GM12878 (cell line): ENCODE results near the gene TEX12. TPM values are rescaled to one million over a fixed set of nuclear protein-coding genes. Genes with fewer than 3 reads are reported as not detected.
A peak's percentile ranks its signal among the peaks of the same experiment; 100 is the strongest.

Source experiments
- ATAC-seq: fragments of 200-7000 bp; cut with Tn5 transposase; 3 replicates; pipeline ENCODE4 v1.9.1; 2020; ENCODE audit warnings: mild to moderate bottlenecking, moderate library complexity
- BruUV-seq: library from RNA; stranded (reverse); fragments of 400-500 nt; replicated peaks from 2 replicates; lab custom pipeline; 2021; lab: Mats Ljungman, UMichigan
- CTCF ChIA-PET: fragments of 300-600 bp; sonication (Branson Sonifier 250); formaldehyde crosslinking; extraction: SDS; loops from one replicate; lab custom pipeline; 2021; ENCODE audit warnings: inconsistent platforms; lab: Yijun Ruan, JAX
- POLR2A ChIA-PET: fragments of 350-600 bp; formaldehyde crosslinking; extraction: SDS; loops from one replicate; lab custom pipeline; 2021; ENCODE audit warnings: inconsistent platforms; lab: Charles Lee
- RAD21 ChIA-PET: fragments of 300-600 bp; sonication (Branson Sonifier 250); formaldehyde crosslinking; loops from one replicate; lab custom pipeline; 2023; ENCODE audit warnings: antibody characterized with exemption; ENCODE audit not compliant: unreplicated experiment; lab: Charles Lee
- SMC1A ChIA-PET: fragments of 300-600 bp; sonication (Branson Sonifier 250); formaldehyde crosslinking; loops from one replicate; lab custom pipeline; 2023; ENCODE audit not compliant: unreplicated experiment, uncharacterized antibody; lab: Charles Lee
- DNase-seq: peaks from one replicate; pipeline ENCODE4 v3.0.0-alpha.2; 2011; ENCODE audit warnings: low read depth, low spot score
- FAIRE-seq: peaks from 3 replicates; lab custom pipeline; 2011; peaks lifted over from hg19 to GRCh38; lab: Jason Lieb, UNC
- H2AFZ ChIP-seq: 2 replicates; pipeline ENCODE4 v1.6.0; 2011; ENCODE audit warnings: low read depth, low read length, control low read depth; ENCODE audit not compliant: control insufficient read depth
- H3K27ac ChIP-seq: 2 replicates; pipeline ENCODE4 v1.5.1; 2011; ENCODE audit warnings: control low read depth; ENCODE audit not compliant: control insufficient read depth, insufficient read depth
- H3K27me3 ChIP-seq, 2 experiments: replicated peaks in 1 of 2; 2 replicates each; pipeline versions ENCODE4 v1.6.0 to v1.6.1; 2011; ENCODE audit warnings: low read length in 1 of 2; ENCODE audit not compliant: control insufficient read depth in 2 of 2, insufficient read depth in 2 of 2
- H3K36me3 ChIP-seq, 2 experiments: 2 replicates each; pipeline ENCODE4 v1.5.1; 2011; ENCODE audit warnings: low read length in 1 of 2; ENCODE audit not compliant: control insufficient read depth in 2 of 2, insufficient read depth in 2 of 2
- H3K4me1 ChIP-seq: 2 replicates; pipeline ENCODE4 v1.6.1; 2011; ENCODE audit warnings: mild to moderate bottlenecking, low read length, moderate library complexity, mixed read lengths; ENCODE audit not compliant: control insufficient read depth, insufficient read depth
- H3K4me2 ChIP-seq: 2 replicates; pipeline ENCODE4 v1.6.0; 2011; ENCODE audit warnings: control low read depth; ENCODE audit not compliant: control insufficient read depth, insufficient read depth
- H3K4me3 ChIP-seq: fragments of 200-600 bp; sonication (generic); 2 replicates; pipeline ENCODE4 v1.5.1; 2016
- H3K79me2 ChIP-seq: 2 replicates; pipeline ENCODE4 v1.6.0; 2011; ENCODE audit warnings: low read length; ENCODE audit not compliant: control insufficient read depth, insufficient read depth
- H3K9ac ChIP-seq: 2 replicates; pipeline ENCODE4 v1.8.0; 2011; ENCODE audit warnings: low read length, control low read depth, mixed read lengths; ENCODE audit not compliant: control insufficient read depth, insufficient read depth
- H3K9me3 ChIP-seq: replicated peaks from 3 replicates; pipeline ENCODE4 v1.5.1; 2011; ENCODE audit warnings: mild to moderate bottlenecking, low read length; ENCODE audit not compliant: control insufficient read depth, insufficient read depth
- H4K20me1 ChIP-seq: 2 replicates; pipeline ENCODE4 v1.6.0; 2011; ENCODE audit not compliant: control insufficient read depth, insufficient read depth
- BMI1 ChIP-seq: fragments of 450-650 bp; IDR thresholded peaks from 2 replicates; pipeline ENCODE4 v1.6.1; 2016; ENCODE audit warnings: mild to moderate bottlenecking, moderate library complexity, borderline replicate concordance
- CTCF ChIP-seq, 3 experiments: IDR thresholded peaks in 2 of 3; conservative IDR thresholded peaks in 1 of 3; 2 replicates each; pipeline ENCODE4 v1.5.1; 2011; ENCODE audit warnings: low read depth in 3 of 3, low read length in 3 of 3, mild to moderate bottlenecking in 3 of 3, control low read depth in 2 of 3, moderate library complexity in 2 of 3, inconsistent platforms in 1 of 3, mixed read lengths in 1 of 3; ENCODE audit not compliant: control insufficient read depth in 2 of 3, insufficient read depth in 1 of 3; ENCODE audit errors: extremely low read depth in 1 of 3
- HSF1 ChIP-seq: fragments of 150-350 bp; IDR thresholded peaks from 2 replicates; pipeline ENCODE4 v1.6.1; 2014; ENCODE audit warnings: mild to moderate bottlenecking, low read depth, low read length
- KLF5 ChIP-seq: fragments of 450-650 bp; IDR thresholded peaks from 2 replicates; pipeline ENCODE4 v1.6.1; 2014; ENCODE audit warnings: mild to moderate bottlenecking; ENCODE audit not compliant: partially characterized antibody
- PKNOX1 ChIP-seq: fragments of 450-650 bp; IDR thresholded peaks from 2 replicates; pipeline ENCODE4 v1.6.1; 2016; ENCODE audit warnings: mild to moderate bottlenecking
- RAD21 ChIP-seq: IDR thresholded peaks from 2 replicates; pipeline ENCODE4 v1.6.1; 2011; ENCODE audit warnings: mild to moderate bottlenecking, low read depth, low read length, moderate library complexity; ENCODE audit not compliant: insufficient read depth
- SMC3 ChIP-seq: IDR thresholded peaks from 2 replicates; pipeline ENCODE4 v1.6.1; 2011; ENCODE audit warnings: low read length, improper control_type of control experiment, borderline replicate concordance
- TCF12 ChIP-seq: IDR thresholded peaks from 2 replicates; pipeline ENCODE4 v1.6.1; 2011; ENCODE audit warnings: low read depth, mild to moderate bottlenecking, low read length
- ZBTB11 ChIP-seq: fragments of 450-650 bp; formaldehyde crosslinking; IDR thresholded peaks from 2 replicates; pipeline ENCODE4 v1.5.0; 2022; ENCODE audit warnings: mild to moderate bottlenecking, missing genetic modification characterization
- WGBS: methylation state at CpG from one replicate; pipeline ENCODE4 v1.1.6; 2016; ENCODE audit warnings: low lambda C conversion rate; ENCODE audit not compliant: insufficient replicate concordance, insufficient coverage; ENCODE audit errors: missing lambda C conversion rate; 5-methylcytosine and 5-hydroxymethylcytosine counted together
- in situ Hi-C: fragments of 300-500 bp; cut with MboI; formaldehyde crosslinking; loops from 9 replicates; pipeline ENCODE4 v1.14.3; 2018; ENCODE audit warnings: mixed read lengths
- intact Hi-C: fragments of 100-400 bp; cut with micrococcal nuclease; formaldehyde crosslinking; loops from one replicate; pipeline ENCODE4 v1.14.2; 2022; ENCODE audit not compliant: unreplicated experiment
- polyA plus RNA-seq, 11 experiments: library from polyadenylated mRNA; depleted of rRNA in 4 of 11; unstranded in 6 of 11; stranded (reverse) in 5 of 11; fragments of >200 nt; fragmentation: Nextera tagmentation in 4 of 11; fragmentation: Illumina TruSeq in 1 of 11; extraction: Ambion mirVana in 4 of 11; extraction: Trizol in 1 of 11; gene quantifications; 1 replicate in 1 of 11; 2 replicates in 10 of 11; pipeline versions ENCODE4 v1.2.1 to v1.2.3, GENCODE V29; 2011 to 2016; ENCODE audit warnings: inconsistent platforms in 2 of 11, missing spikeins in 2 of 11, low read depth in 1 of 11
- total RNA-seq, 4 experiments: library from RNA; depleted of rRNA in 3 of 4; stranded (reverse); fragments of >200 nt in 3 of 4; fragmentation: Illumina TruSeq in 1 of 4; extraction: Trizol in 1 of 4; gene quantifications; 2 replicates each; pipeline versions ENCODE4 v1.2.1 to v1.2.3, GENCODE V29; 2013 to 2021

The TEX12 gene
- total and polyA plus RNA-seq, 10 of the 15 experiments (the other 5 are each of a cell fraction or from before 2014, with no cell fraction given): 0.11 to 1.3 (median 0.40) TPM; not detected in 2

- Histone ChIP-seq H3K9ac (no peak within 1 kb of the TSS), H3K4me2 (peak within 1 kb of the TSS; percentile 21; the same call in 1 of the 2 replicates), H3K27ac (no peak within 1 kb of the TSS), H3K9me3 (no peaks in the 10 kb centered on the region), H3K36me3 (no peaks in the 10 kb centered on the region), H4K20me1 (no peaks in the 10 kb centered on the region), H3K4me3 (no peak within 1 kb of the TSS), H2AFZ (no peak within 1 kb of the TSS; the same call in 1 of the 2 replicates), H3K79me2 (no peaks in the 10 kb centered on the region), H3K27me3 (no peaks in the 10 kb centered on the region), H3K4me1 (peaks cover 8% of the 10 kb centered on the region)
- ChIA-PET SMC1A (interaction anchor here (0.8 to 1.4 kb wide), 2 partner anchors 65 to 241 kb away, joined by 3 to 4 read pairs; no protein-coding TSS in a partner anchor), RAD21 (interaction anchor here (0.7 to 1.1 kb wide), 3 partner anchors 62 to 248 kb away, joined by 3 to 7 read pairs (median 6); no protein-coding TSS in a partner anchor), POLR2A (no interaction called here), CTCF (interaction anchor here (0.6 to 3.2 kb wide), 12 partner anchors 15 to 244 kb away, joined by 3 to 24 read pairs (median 4); no protein-coding TSS in a partner anchor)
- in situ Hi-C loops (no loop called here), intact Hi-C loops (loop anchor here (5.0 to 10.0 kb wide), 3 partner anchors 63 to 240 kb away; partner anchors contain the start of gene DIXDC1)
- peak; percentile 76 for ATAC-seq
- no peak for FAIRE-seq
- DNase-seq: no peak
- WGBS: 7% methylated on average over 11 of the region's 11 CpGs
- TF ChIP-seq TCF12 (0 out of 2 replicates have a peak, but pooled peaks have one; percentile 24), KLF5 (no peak), BMI1 (peak; percentile 53; the same call in 1 of the 2 replicates), RAD21 (peak; percentile 58), PKNOX1 (peak; percentile 33; the same call in 1 of the 2 replicates), SMC3 (peak; percentile 49; the same call in 1 of the 2 replicates), CTCF (IDR thresholded peaks at IDR 0.05 in 2 of 3, conservative IDR thresholded peaks at IDR 0.05 in 1 of 3; ENCODE audit: control insufficient read depth in 2 of 3, extremely low read depth in 1 of 3, insufficient read depth in 1 of 3, low read depth in 3 of 3, low read length in 3 of 3) (peak; percentile 58 to 88 (median 64); a peak in 5 of 6 replicates), ZBTB11 (CRISPR knock-in tag) (no peak), HSF1 (0 out of 2 replicates have a peak, but pooled peaks have one; percentile 68)
- no TSS peak for BruUV-seq
Observed at GRCh38 chr11:112174789-112175598, 7.8 kb downstream of the TEX12 start, which contains the start of gene BCO2. TSS of gene BCO2 (plus strand) at chr11:112175512. CDS start at chr11:112175602, 90 bp downstream.
